Measurements from ENCODE around the gene CYP39A1. TPM values are rescaled to one million over a fixed set of nuclear protein-coding genes. Genes with fewer than 3 reads are reported as not detected.

The CYP39A1 gene
- 3.0 and 8.4 TPM in 2 replicates for total RNA-seq

GRCh38 chr6:46652603-46653438, at the start of gene CYP39A1, which contains the start of gene SLC25A27:
Gene CYP39A1, minus strand, starts transcription at chr6:46652818. Its CDS starts 236 bp downstream, at chr6:46652582.
Gene SLC25A27, plus strand, starts transcription at chr6:46652975. Its CDS starts 218 bp downstream, at chr6:46653193.

GRCh38 chr6:46687619-46688097, 35.0 kb upstream of the CYP39A1 start, which contains the start of gene TDRD6:
Gene TDRD6, plus strand, starts transcription at chr6:46687885. Its CDS starts 244 bp downstream, at chr6:46688129.

Other genes starting within 250 kb of the CYP39A1 start
- gene RCAN2, start 161.4 kb downstream of the CYP39A1 start, total RNA-seq, result 2.1 and 3.8 TPM in 2 replicates
- 15.4 and 18.9 TPM in 2 replicates for gene SLC25A27, start 157 bp upstream of the CYP39A1 start, total RNA-seq
- gene TDRD6, start 35.1 kb upstream of the CYP39A1 start, total RNA-seq, result 0.52 and 1.1 TPM in 2 replicates
- not detected in 2 replicates for gene PLA2G7, start 82.6 kb upstream of the CYP39A1 start, total RNA-seq
- gene ANKRD66, start 94.1 kb upstream of the CYP39A1 start, total RNA-seq, result not detected in 2 replicates
- not detected in 2 replicates for gene MEP1A, start 140.6 kb upstream of the CYP39A1 start, total RNA-seq

Measured in articular chondrocyte of knee joint (primary cell).